Right atrium auricular region (tissue), 2 donors: Measurements from ENCODE around the gene INTS4. TPM values are rescaled to one million over a fixed set of nuclear protein-coding genes. Genes with fewer than 3 reads are reported as not detected.

ENCODE experiments used
- DNase-seq: peaks from one replicate; pipeline ENCODE4 v3.0.0-alpha.2; 2019; ENCODE audit warnings: low spot score
- H3K27ac ChIP-seq, 2 donors: fragments of 200-600 bp; sonication (generic); 1 replicate in 1 of 2; 2 replicates in 1 of 2; pipeline ENCODE4 v1.5.1; 2016 to 2019
- H3K27me3 ChIP-seq, 2 donors: fragments of 200-600 bp; sonication (generic); one replicate each; pipeline versions ENCODE4 v1.5.1 to v1.6.0; 2017 to 2019
- H3K36me3 ChIP-seq: fragments of 200-600 bp; sonication (generic); one replicate; pipeline ENCODE4 v1.5.1; 2016
- H3K4me1 ChIP-seq, 2 donors: fragments of 200-600 bp; sonication (generic); one replicate each; pipeline versions ENCODE4 v1.5.1 to v1.6.0; 2017 to 2019
- H3K4me3 ChIP-seq, 2 donors: fragments of 200-600 bp; sonication (generic); 1 replicate in 1 of 2; 2 replicates in 1 of 2; pipeline ENCODE4 v1.5.1; 2017 to 2019; ENCODE audit warnings: mild to moderate bottlenecking in 1 of 2, moderate library complexity in 1 of 2
- H3K9me3 ChIP-seq, 2 donors: fragments of 200-600 bp; sonication (generic); one replicate each; pipeline ENCODE4 v1.5.1; 2019
- total RNA-seq, 2 donors: library from RNA; depleted of rRNA; stranded (reverse); fragments of >200 nt; gene quantifications; one replicate each; pipeline ENCODE4 v1.1.0, GENCODE V29; 2016
- TF ChIP-seq, protein P1 (sequence below), 2 donors: fragments of 200-600 bp; sonication (generic); IDR thresholded peaks; one replicate each; pipeline ENCODE4 v1.5.1; 2019; ENCODE audit warnings: antibody characterized with exemption in 2 of 2

Gene INTS4
- total RNA-seq, 2 donors from 2014 or later: 9.9 to 12.3 TPM

DNA sequence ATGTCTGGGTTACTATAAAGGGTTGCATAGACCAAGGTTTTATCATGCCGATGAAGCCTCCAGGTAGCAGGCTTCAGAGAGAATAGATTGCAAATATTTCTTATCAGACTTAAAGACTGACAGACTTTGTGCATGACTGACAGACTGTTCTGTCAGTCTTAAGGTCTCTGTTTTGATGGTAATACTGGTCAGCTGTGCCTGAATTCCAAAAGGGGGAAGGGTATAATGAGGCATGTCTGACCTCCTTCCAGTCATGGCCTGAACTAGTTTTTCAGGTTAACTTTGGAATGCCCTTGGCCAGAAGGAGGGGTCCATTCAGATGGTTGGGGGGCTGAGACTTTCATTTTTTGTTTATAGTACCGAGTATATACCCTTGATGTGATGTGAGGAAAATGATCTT lies 33.3 kb upstream of the INTS4 start:
- no peaks in the 10 kb centered on the region for H3K36me3 ChIP-seq
- DNase-seq: no peak

DNA sequence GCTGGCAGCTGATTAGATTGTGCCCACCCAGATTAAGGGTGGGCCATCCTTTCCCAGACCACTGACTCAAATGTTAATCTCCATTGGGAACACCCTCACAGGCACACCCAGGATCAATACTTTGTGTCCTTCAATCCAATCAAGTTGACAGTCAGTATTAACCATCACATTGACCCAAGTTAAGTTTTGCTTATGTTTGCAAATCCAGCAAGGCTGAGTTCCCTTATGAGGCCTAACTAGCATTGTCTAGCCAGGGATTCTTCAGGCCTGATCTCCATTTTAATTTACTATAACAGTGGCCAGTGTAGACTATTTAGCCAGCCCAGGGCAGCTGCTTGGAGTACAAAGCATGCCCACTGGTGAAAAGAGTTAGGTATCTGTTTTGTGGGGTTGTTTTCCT lies 30.9 kb upstream of the INTS4 start:
- no peak for DNase-seq
- no peaks in the 10 kb centered on the region for H3K27me3 ChIP-seq
- no peaks in the 10 kb centered on the region for H3K9me3 ChIP-seq
- no peak overlapping the region for H3K27ac ChIP-seq
- H3K4me3 ChIP-seq: no peak overlapping the region
- H3K36me3 ChIP-seq: no peaks in the 10 kb centered on the region
- TF ChIP-seq, protein P1, sequence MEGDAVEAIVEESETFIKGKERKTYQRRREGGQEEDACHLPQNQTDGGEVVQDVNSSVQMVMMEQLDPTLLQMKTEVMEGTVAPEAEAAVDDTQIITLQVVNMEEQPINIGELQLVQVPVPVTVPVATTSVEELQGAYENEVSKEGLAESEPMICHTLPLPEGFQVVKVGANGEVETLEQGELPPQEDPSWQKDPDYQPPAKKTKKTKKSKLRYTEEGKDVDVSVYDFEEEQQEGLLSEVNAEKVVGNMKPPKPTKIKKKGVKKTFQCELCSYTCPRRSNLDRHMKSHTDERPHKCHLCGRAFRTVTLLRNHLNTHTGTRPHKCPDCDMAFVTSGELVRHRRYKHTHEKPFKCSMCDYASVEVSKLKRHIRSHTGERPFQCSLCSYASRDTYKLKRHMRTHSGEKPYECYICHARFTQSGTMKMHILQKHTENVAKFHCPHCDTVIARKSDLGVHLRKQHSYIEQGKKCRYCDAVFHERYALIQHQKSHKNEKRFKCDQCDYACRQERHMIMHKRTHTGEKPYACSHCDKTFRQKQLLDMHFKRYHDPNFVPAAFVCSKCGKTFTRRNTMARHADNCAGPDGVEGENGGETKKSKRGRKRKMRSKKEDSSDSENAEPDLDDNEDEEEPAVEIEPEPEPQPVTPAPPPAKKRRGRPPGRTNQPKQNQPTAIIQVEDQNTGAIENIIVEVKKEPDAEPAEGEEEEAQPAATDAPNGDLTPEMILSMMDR (IDR thresholded peaks at IDR 0.05): no peak
- peaks cover 0 to 10% of the 10 kb centered on the region in 2 donors for H3K4me1 ChIP-seq

More for the DNA sequence above, 33.3 kb upstream of the INTS4 start:
- Histone ChIP-seq H3K9me3 (no peaks in the 10 kb centered on the region), H3K4me3 (no peak overlapping the region), H3K27me3 (no peaks in the 10 kb centered on the region), H3K27ac (no peak overlapping the region), H3K4me1 (peaks cover 0 to 18% of the 10 kb centered on the region in 2 donors)
- TF ChIP-seq, protein P1 (IDR thresholded peaks at IDR 0.05): no peak

DNA sequence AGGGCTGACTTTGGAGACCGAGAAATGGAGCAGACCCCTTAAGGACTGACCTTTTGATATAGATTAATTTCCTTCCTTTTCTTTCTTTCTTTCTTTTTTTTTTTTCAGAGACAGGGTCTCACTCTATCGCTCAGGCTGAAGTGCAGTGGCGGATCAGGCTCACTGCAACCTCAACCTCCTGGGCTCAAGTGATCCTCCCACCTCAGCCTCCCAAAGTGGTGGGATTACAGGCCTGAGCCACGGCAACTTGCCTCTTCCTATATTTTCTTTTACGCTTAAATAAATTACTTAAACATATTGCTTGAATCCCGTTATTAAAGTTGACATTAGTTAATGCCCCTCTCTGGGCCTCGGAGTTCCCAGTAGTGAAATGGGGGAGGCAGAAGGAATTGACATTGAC lies 29.0 kb upstream of the INTS4 start:
- Histone ChIP-seq H3K27ac (no peak overlapping the region), H3K27me3 (no peaks in the 10 kb centered on the region), H3K4me1 (peaks cover 0 to 8% of the 10 kb centered on the region in 2 donors), H3K36me3 (no peaks in the 10 kb centered on the region), H3K4me3 (peak overlapping the region in 1 of 2 donors; percentile 52), H3K9me3 (no peaks in the 10 kb centered on the region)
- no peak for DNase-seq
- TF ChIP-seq, protein P1 (IDR thresholded peaks at IDR 0.05): no peak

DNA sequence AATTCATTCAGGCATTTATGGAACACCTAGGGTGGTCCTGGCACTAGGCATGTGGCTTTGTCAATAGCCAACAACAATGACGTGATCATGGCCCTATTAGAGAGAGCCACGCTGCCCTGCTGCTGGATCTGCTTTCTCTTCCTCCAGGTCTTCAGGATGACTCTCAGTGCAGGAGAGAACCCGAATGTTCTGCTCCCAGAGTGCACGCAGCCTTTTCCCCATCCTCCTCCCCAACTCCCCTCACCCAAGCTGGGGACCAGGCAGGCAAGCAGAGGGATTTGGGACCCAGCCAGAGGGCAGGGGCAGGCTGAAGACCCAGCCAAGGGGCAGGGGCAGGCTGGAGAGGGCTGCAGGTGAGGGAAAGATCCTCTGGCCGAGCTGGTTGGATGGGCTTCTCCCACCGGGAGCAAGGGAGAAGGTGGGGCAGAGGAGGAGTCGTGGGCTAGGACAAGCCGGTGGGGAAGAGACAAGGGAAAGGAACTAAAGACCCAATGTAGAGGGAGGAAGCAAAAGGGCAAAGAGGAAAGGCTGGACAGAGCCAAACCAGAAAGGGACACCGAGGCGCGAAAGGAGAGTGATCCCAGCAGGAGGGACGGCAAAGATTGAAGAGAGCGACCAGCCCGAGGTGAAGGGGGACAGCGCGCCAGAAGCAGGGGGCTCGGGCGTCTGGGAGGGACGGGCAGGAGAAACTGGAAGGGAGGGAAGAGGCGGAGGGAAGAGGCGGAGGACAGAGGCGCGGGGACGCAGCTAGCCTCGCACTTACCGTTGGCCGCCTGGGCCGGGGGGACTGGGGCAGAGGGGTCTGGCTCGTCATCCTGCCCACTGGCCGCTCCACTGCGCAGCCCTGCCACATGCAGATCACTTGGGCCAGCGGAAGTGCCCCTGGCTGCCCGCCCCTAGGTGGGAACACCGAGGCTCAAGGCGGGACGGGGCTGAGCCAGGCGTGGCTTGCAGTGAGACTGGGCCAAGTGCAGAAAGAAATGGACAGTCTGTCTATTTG lies 28.2 kb upstream of the INTS4 start, which contains the start of gene KCTD14:
Gene KCTD14, minus strand, starts transcription at position 880 of the 1,000 bp plus-strand sequence. Its CDS starts 27 bp downstream, at position 853.
- TF ChIP-seq, protein P1 (IDR thresholded peaks at IDR 0.05): no peak
- Histone ChIP-seq H3K4me1 (peaks cover 0 to 8% of the 10 kb centered on the region in 2 donors), H3K9me3 (no peaks in the 10 kb centered on the region), H3K27me3 (no peaks in the 10 kb centered on the region), H3K4me3 (peak within 1 kb of the TSS; percentile 23 to 52), H3K27ac (no peak within 1 kb of the TSS), H3K36me3 (no peaks in the 10 kb centered on the region)
- no peak for DNase-seq

DNA sequence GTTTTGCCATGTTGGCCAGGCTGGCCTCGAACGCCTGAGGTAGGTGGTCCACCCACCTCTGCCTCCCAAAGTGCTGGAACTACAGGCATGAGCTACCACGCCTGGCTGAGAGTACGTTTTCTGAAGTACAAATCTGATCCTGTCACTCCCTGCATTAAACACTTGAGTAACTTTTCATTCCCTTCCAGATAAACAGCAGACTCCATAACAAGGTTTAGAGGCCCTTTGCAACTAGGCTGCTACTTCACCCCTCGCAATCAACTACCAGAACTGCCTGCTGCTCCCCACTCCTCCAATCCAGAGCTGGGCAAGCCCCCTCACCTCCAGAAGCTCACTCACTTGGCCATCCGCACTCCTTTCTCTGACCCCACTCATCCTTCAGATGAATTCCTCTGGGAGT lies 27.1 kb upstream of the INTS4 start:
- TF ChIP-seq, protein P1 (IDR thresholded peaks at IDR 0.05): no peak
- DNase-seq: no peak
- Histone ChIP-seq H3K4me3 (no peak overlapping the region), H3K9me3 (no peaks in the 10 kb centered on the region), H3K27ac (no peak overlapping the region), H3K36me3 (no peaks in the 10 kb centered on the region), H3K4me1 (peaks cover 0 to 8% of the 10 kb centered on the region in 2 donors), H3K27me3 (no peaks in the 10 kb centered on the region)
